GM12873 (cell line): ENCODE results near the gene BIRC6.

ENCODE experiments used
- CTCF ChIP-seq: IDR thresholded peaks from 2 replicates; pipeline ENCODE4 v1.5.1; 2012; ENCODE audit warnings: low read depth, mild to moderate bottlenecking, moderate library complexity, low read length, control low read depth; ENCODE audit not compliant: insufficient read depth; ENCODE audit errors: missing control alignments

Gene BIRC6

GRCh38 chr2:32423536-32423935, 66.7 kb downstream of the BIRC6 start:
- no peak for TF ChIP-seq CTCF

- TF ChIP-seq CTCF = no peak
These were observed 67.9 kb downstream of the BIRC6 start for GRCh38 chr2:32424739-32425138.

- no peak for TF ChIP-seq CTCF
These were observed 68.9 kb downstream of the BIRC6 start for GRCh38 chr2:32425719-32426141.

- TF ChIP-seq CTCF = no peak
These were observed 71.1 kb downstream of the BIRC6 start for GRCh38 chr2:32427672-32428610.

GRCh38 chr2:32430804-32431203, 74.0 kb downstream of the BIRC6 start:
- TF ChIP-seq CTCF = no peak

GRCh38 chr2:32436150-32436549, 79.3 kb downstream of the BIRC6 start:
- TF ChIP-seq CTCF = no peak

- no peak for TF ChIP-seq CTCF
These were observed 85.2 kb downstream of the BIRC6 start for GRCh38 chr2:32442020-32442467.
